IMR-90 (cell line): ENCODE measurements around the gene SCLY. TPM values are rescaled to one million over a fixed set of nuclear protein-coding genes. Genes with fewer than 3 reads are reported as not detected.

ENCODE experiments used
- ATAC-seq: fragments of 200-7000 bp; cut with Tn5 transposase; 2 replicates; pipeline ENCODE4 v1.9.1; 2020; ENCODE audit warnings: low read depth, mild to moderate bottlenecking, moderate library complexity
- BruUV-seq: library from RNA; stranded (reverse); fragments of 400-500 nt; replicated peaks from 2 replicates; lab custom pipeline; 2021; lab: Mats Ljungman, UMichigan
- CTCF ChIA-PET: fragments of 300-600 bp; formaldehyde crosslinking; extraction: SDS; loops from one replicate; lab custom pipeline; 2021; ENCODE audit warnings: antibody characterized with exemption; lab: Yijun Ruan, JAX
- POLR2A ChIA-PET: fragments of 300-600 bp; sonication (Branson Sonifier 250); formaldehyde crosslinking; loops from one replicate; lab custom pipeline; 2022; ENCODE audit warnings: antibody characterized with exemption; ENCODE audit not compliant: unreplicated experiment; lab: Charles Lee
- DNase-seq: peaks from one replicate; pipeline ENCODE4 v3.0.0; 2013
- H2AFZ ChIP-seq: replicated peaks from 2 replicates; pipeline ENCODE3; 2013; ENCODE audit warnings: low read length, mild to moderate bottlenecking; ENCODE audit not compliant: poor library complexity
- H2AK5ac ChIP-seq: 2 replicates; pipeline ENCODE4 v1.6.1; 2013; ENCODE audit warnings: low read depth, low read length, inconsistent platforms
- H2AK9ac ChIP-seq: replicated peaks from 2 replicates; pipeline ENCODE3; 2013; ENCODE audit warnings: mild to moderate bottlenecking, low read depth, low read length, moderate library complexity; ENCODE audit not compliant: poor library complexity
- H2BK120ac ChIP-seq: 2 replicates; pipeline ENCODE4 v1.6.1; 2013; ENCODE audit warnings: low read depth, low read length, inconsistent platforms
- H2BK15ac ChIP-seq: 3 replicates; pipeline ENCODE4 v1.6.1; 2013; ENCODE audit warnings: low read depth, low read length, inconsistent platforms
- H2BK20ac ChIP-seq: 2 replicates; pipeline ENCODE4 v1.6.1; 2013; ENCODE audit warnings: low read depth, mild to moderate bottlenecking, inconsistent platforms, low read length, moderate library complexity
- H2BK5ac ChIP-seq: 2 replicates; pipeline ENCODE4 v1.6.1; 2013; ENCODE audit warnings: mild to moderate bottlenecking, low read depth, low read length, inconsistent platforms; ENCODE audit not compliant: poor library complexity, severe bottlenecking
- H3K14ac ChIP-seq: replicated peaks from 2 replicates; pipeline ENCODE4 v1.6.1; 2013; ENCODE audit warnings: low read depth, low read length, inconsistent platforms
- H3K18ac ChIP-seq: 2 replicates; pipeline ENCODE4 v1.6.1; 2013; ENCODE audit warnings: low read depth, low read length, control low read depth
- H3K23ac ChIP-seq: 2 replicates; pipeline ENCODE4 v1.6.1; 2013; ENCODE audit warnings: low read depth, low read length, inconsistent platforms
- H3K27ac ChIP-seq: 2 replicates; pipeline ENCODE4 v1.5.1; 2013; ENCODE audit warnings: mild to moderate bottlenecking, control low read depth, low read length; ENCODE audit not compliant: insufficient read depth
- H3K27me3 ChIP-seq: 2 replicates; pipeline ENCODE4 v1.6.1; 2013; ENCODE audit warnings: low read length; ENCODE audit not compliant: control insufficient read depth, insufficient read depth
- H3K36me3 ChIP-seq: 2 replicates; pipeline ENCODE4 v1.6.1; 2013; ENCODE audit warnings: low read length, mixed read lengths; ENCODE audit not compliant: control insufficient read depth, insufficient read depth
- H3K4ac ChIP-seq: 2 replicates; pipeline ENCODE4 v1.6.1; 2013; ENCODE audit warnings: low read depth, low read length, inconsistent platforms
- H3K4me1 ChIP-seq: 2 replicates; pipeline ENCODE4 v1.6.1; 2013; ENCODE audit warnings: low read length, mixed read lengths; ENCODE audit not compliant: control insufficient read depth, insufficient read depth
- H3K4me2 ChIP-seq: 2 replicates; pipeline ENCODE4 v1.6.1; 2013; ENCODE audit warnings: low read depth, mild to moderate bottlenecking, control low read depth, low read length, moderate library complexity
- H3K4me3 ChIP-seq: 2 replicates; pipeline ENCODE4 v1.5.1; 2013; ENCODE audit warnings: low read depth, mild to moderate bottlenecking, control low read depth, low read length, moderate library complexity; ENCODE audit not compliant: insufficient read depth
- H3K56ac ChIP-seq: 2 replicates; pipeline ENCODE4 v1.6.1; 2013; ENCODE audit warnings: low read length, inconsistent platforms; ENCODE audit not compliant: insufficient read depth; ENCODE audit errors: extremely low read depth
- H3K79me1 ChIP-seq, 2 experiments: 2 replicates each; pipeline ENCODE4 v1.6.1; 2013; ENCODE audit warnings: low read length in 2 of 2, inconsistent platforms in 1 of 2, low read depth in 1 of 2
- H3K9ac ChIP-seq: 2 replicates; pipeline ENCODE4 v1.6.1; 2013; ENCODE audit warnings: low read depth, low read length, control low read depth
- H3K9me1 ChIP-seq: 2 replicates; pipeline ENCODE4 v1.6.1; 2013; ENCODE audit warnings: low read length, inconsistent platforms; ENCODE audit not compliant: insufficient read depth
- H3K9me3 ChIP-seq: 2 replicates; pipeline ENCODE4 v1.6.1; 2013; ENCODE audit warnings: low read length; ENCODE audit not compliant: control insufficient read depth, insufficient read depth
- H4K20me1 ChIP-seq: 2 replicates; pipeline ENCODE4 v1.6.1; 2013; ENCODE audit warnings: low read length, inconsistent platforms; ENCODE audit not compliant: insufficient read depth
- H4K5ac ChIP-seq: 2 replicates; pipeline ENCODE4 v1.6.1; 2013; ENCODE audit warnings: mild to moderate bottlenecking, low read depth, low read length, control low read depth
- H4K8ac ChIP-seq, 2 experiments: 2 replicates each; pipeline ENCODE4 v1.6.1; 2013; ENCODE audit warnings: low read depth in 2 of 2, low read length in 2 of 2, control low read depth in 1 of 2, inconsistent platforms in 1 of 2
- H4K91ac ChIP-seq: 2 replicates; pipeline ENCODE4 v1.6.1; 2013; ENCODE audit warnings: low read depth, low read length, inconsistent platforms; ENCODE audit not compliant: insufficient read depth
- CEBPB ChIP-seq: IDR thresholded peaks from 2 replicates; pipeline ENCODE4 v1.6.1; 2012; ENCODE audit warnings: low read depth, low read length, improper control_type of control experiment
- CHD1 ChIP-seq: IDR thresholded peaks from 2 replicates; pipeline ENCODE4 v1.6.1; 2012; ENCODE audit warnings: low read depth, low read length, improper control_type of control experiment
- FOS ChIP-seq: fragments of 150-350 bp; IDR thresholded peaks from 2 replicates; pipeline ENCODE4 v1.6.1; 2016; ENCODE audit warnings: low read depth, low read length
- MAFK ChIP-seq: IDR thresholded peaks from 2 replicates; pipeline ENCODE4 v1.6.1; 2012; ENCODE audit warnings: low read depth, low read length, improper control_type of control experiment
- MAZ ChIP-seq: IDR thresholded peaks from 2 replicates; pipeline ENCODE4 v1.6.1; 2012; ENCODE audit warnings: low read depth, mild to moderate bottlenecking, low read length, improper control_type of control experiment, moderate library complexity, borderline replicate concordance
- MXI1 ChIP-seq: IDR thresholded peaks from 2 replicates; pipeline ENCODE4 v1.6.1; 2012; ENCODE audit warnings: low read depth, mild to moderate bottlenecking, low read length, moderate library complexity, borderline replicate concordance
- RAD21 ChIP-seq: IDR thresholded peaks from 2 replicates; pipeline ENCODE4 v1.6.1; 2012; ENCODE audit warnings: low read length, improper control_type of control experiment
- WGBS, 2 experiments: methylation state at CpG; one replicate each; pipeline versions ENCODE4 v1.1.5 to v1.1.7; 2013; ENCODE audit warnings: missing lambda C conversion rate in 2 of 2; ENCODE audit not compliant: insufficient read length in 1 of 2; ENCODE audit errors: extremely low coverage in 2 of 2; 5-methylcytosine and 5-hydroxymethylcytosine counted together
- dilution Hi-C: fragments of 300-500 bp; cut with HindIII; formaldehyde crosslinking; loops from one replicate; pipeline ENCODE4 v1.14.3; 2018; ENCODE audit warnings: low sequenced_read_pairs; ENCODE audit not compliant: unreplicated experiment
- in situ Hi-C: fragments of 300-500 bp; cut with MboI; formaldehyde crosslinking; loops from 3 replicates; pipeline ENCODE4 v1.14.3; 2019; ENCODE audit warnings: low sequenced_read_pairs, inconsistent platforms, mixed read lengths
- intact Hi-C: fragments of 100-400 bp; cut with micrococcal nuclease; formaldehyde crosslinking; loops from 2 replicates; pipeline ENCODE4 v1.10.0; 2022
- polyA plus RNA-seq, 3 experiments: library from polyadenylated mRNA; depleted of rRNA; stranded (reverse); fragments of >200 nt; gene quantifications; 2 replicates each; pipeline ENCODE4 v1.2.3, GENCODE V29; 2012; ENCODE audit warnings: low replicate concordance in 1 of 3
- total RNA-seq: library from RNA; depleted of rRNA; stranded (reverse); fragments of >200 nt; gene quantifications from 2 replicates; pipeline ENCODE4 v1.2.3, GENCODE V29; 2012
- TF ChIP-seq, protein P1 (sequence below): fragments of 150-350 bp; IDR thresholded peaks from 2 replicates; pipeline ENCODE4 v1.6.1; 2017; ENCODE audit warnings: mild to moderate bottlenecking, antibody characterized with exemption, low read length, low read depth

Gene SCLY
- total and polyA plus RNA-seq, 2 of the 4 experiments (the other 2 are of a cell fraction), result 8.6 to 10.5 TPM

DNA sequence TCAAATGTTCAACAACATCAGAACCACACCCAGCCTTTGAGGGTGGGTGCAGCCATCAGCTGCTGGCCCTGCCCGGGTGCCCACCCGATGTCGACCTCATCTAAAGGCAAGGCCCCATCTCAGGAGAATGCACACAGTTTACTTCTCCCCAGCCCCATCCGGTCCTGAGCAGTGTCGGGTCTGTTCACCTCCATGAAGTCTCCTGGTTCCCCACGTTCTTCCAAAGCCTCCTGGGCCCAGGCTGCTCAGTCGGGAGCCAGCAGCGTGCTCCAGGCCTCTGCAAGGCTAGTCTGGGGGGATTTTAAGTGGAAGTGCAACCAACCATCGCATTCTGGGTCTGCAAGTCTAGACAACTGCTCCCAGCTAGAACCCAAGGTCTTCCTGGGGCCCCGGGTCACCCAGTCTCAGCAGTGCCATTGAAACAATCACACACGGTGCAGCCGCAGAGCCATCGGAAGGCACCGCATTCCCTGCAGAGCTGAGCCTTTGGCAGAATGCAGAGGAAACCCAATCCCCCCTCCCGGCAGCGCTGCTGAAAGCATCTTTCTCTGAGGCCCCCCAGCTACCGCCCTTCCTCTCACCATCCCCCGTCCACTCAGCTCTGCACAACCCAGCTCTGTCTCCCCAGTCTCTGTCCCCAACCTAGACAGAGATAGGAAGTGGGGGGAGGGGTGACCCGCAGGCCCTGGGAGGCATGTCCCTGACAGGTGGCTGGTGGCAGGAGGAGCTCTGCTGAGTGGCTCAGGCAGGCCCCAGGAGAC, 47.8 kb downstream of the SCLY start:
- ATAC-seq, result peak; percentile 17; the same call in 1 of the 2 replicates

More for the DNA sequence above, 47.8 kb downstream of the SCLY start:
- no peak for DNase-seq
- Histone ChIP-seq H3K4ac (no peak overlapping the region), H3K14ac (no peak overlapping the region), H3K9me3 (peaks cover 10% of the 10 kb centered on the region), H3K9ac (no peak overlapping the region), H3K79me1 (no peaks in the 10 kb centered on the region), H3K18ac (no peak overlapping the region), H3K56ac (no peak overlapping the region), H2AFZ (no peak overlapping the region), H2AK9ac (no peak overlapping the region), H3K9me1 (no peaks in the 10 kb centered on the region), H3K27ac (no peak overlapping the region), H4K5ac (no peak overlapping the region), H4K8ac (no peak overlapping the region), H4K91ac (no peak overlapping the region), H2BK5ac (no peak overlapping the region), H2BK20ac (no peak overlapping the region), H3K27me3 (no peaks in the 10 kb centered on the region; the same call in 1 of the 2 replicates), H2BK120ac (no peak overlapping the region), H3K23ac (no peak overlapping the region), H4K20me1 (no peaks in the 10 kb centered on the region), H3K4me3 (no peak overlapping the region), H3K36me3 (no peaks in the 10 kb centered on the region), H2AK5ac (no peak overlapping the region), H2BK15ac (no peak overlapping the region), H3K4me1 (no peaks in the 10 kb centered on the region), H3K4me2 (no peak overlapping the region)
- TF ChIP-seq MAFK (no peak), MAZ (no peak), RAD21 (no peak), CEBPB (no peak), FOS (no peak), CHD1 (no peak), MXI1 (no peak)
- TF ChIP-seq, protein P1, sequence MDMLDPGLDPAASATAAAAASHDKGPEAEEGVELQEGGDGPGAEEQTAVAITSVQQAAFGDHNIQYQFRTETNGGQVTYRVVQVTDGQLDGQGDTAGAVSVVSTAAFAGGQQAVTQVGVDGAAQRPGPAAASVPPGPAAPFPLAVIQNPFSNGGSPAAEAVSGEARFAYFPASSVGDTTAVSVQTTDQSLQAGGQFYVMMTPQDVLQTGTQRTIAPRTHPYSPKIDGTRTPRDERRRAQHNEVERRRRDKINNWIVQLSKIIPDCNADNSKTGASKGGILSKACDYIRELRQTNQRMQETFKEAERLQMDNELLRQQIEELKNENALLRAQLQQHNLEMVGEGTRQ, result no peak
- in situ Hi-C loops (no loop called here), dilution Hi-C loops (no loop called here), intact Hi-C loops (no loop called here)
- POLR2A ChIA-PET, result no interaction called here
- WGBS, 2 experiments, result 84% methylated on average over 4 of the region's 19 CpGs; no CpG with 5 or more reads in 1 of the 2 experiments
- BruUV-seq, result no TSS peak
- CTCF ChIA-PET, result no interaction called here
